ENCODE data around the gene PPP1R3C. TPM values are rescaled to one million over a fixed set of nuclear protein-coding genes. Genes with fewer than 3 reads are reported as not detected.
A peak's percentile ranks its signal among the peaks of the same experiment; 100 is the strongest.

Gene PPP1R3C
- total RNA-seq (not detected), polyA plus RNA-seq (not detected)

- DNase-seq, result peak in 1 of 3 donors; percentile 53
- H3K36me3 Mint-ChIP-seq, result no peaks in the 10 kb centered on the region
- H3K9me3 ChIP-seq (ENCODE audit: control insufficient read depth in 2 of 2, low read length in 2 of 2), result no peaks in the 10 kb centered on the region
- no peak within 1 kb of the TSS for H3K27ac Mint-ChIP-seq
- H3K27me3 Mint-ChIP-seq, result peaks cover 60% of the 10 kb centered on the region
- peaks cover 30% of the 10 kb centered on the region for H3K27me3 ChIP-seq (ENCODE audit: control insufficient read depth, insufficient read depth, low read length)
- H3K27ac ChIP-seq (ENCODE audit: insufficient read depth, low read length, poor library complexity, severe bottlenecking), result no peak within 1 kb of the TSS
- no peaks in the 10 kb centered on the region for H3K36me3 ChIP-seq (ENCODE audit: control insufficient read depth, insufficient read depth, low read length)
- peaks cover 0 to 5% (median 0%) of the 10 kb centered on the region in 7 donors for H3K9me3 Mint-ChIP-seq
- H3K4me3 Mint-ChIP-seq, result peak within 1 kb of the TSS in 2 of 4 donors; percentile 47 to 49
- H3K4me1 ChIP-seq (ENCODE audit: control insufficient read depth, insufficient read depth, low read length, poor library complexity, severe bottlenecking), result peaks cover 9% of the 10 kb centered on the region
- peak; percentile 38 to 46 for ATAC-seq (ENCODE audit: low read depth in 2 of 2)
- peaks cover 0 to 9% (median 4%) of the 10 kb centered on the region in 4 donors for H3K4me1 Mint-ChIP-seq
- H3K4me3 ChIP-seq (ENCODE audit: low read depth, low read length), result no peak within 1 kb of the TSS
Observed at GRCh38 chr10:91632671-91633550, at the start of gene PPP1R3C. TSS of gene PPP1R3C (minus strand) at chr10:91633071. CDS start at chr10:91632969, 102 bp downstream.

- Histone ChIP-seq H3K27me3 (ENCODE audit: control insufficient read depth, insufficient read depth, low read length) (no peaks in the 10 kb centered on the region), H3K36me3 (ENCODE audit: control insufficient read depth, insufficient read depth, low read length) (no peaks in the 10 kb centered on the region), H3K27ac (ENCODE audit: insufficient read depth, low read length, poor library complexity, severe bottlenecking) (no peak overlapping the region), H3K4me1 (ENCODE audit: control insufficient read depth, insufficient read depth, low read length, poor library complexity, severe bottlenecking) (no peaks in the 10 kb centered on the region), H3K9me3 (ENCODE audit: control insufficient read depth in 2 of 2, low read length in 2 of 2) (no peaks in the 10 kb centered on the region), H3K4me3 (ENCODE audit: low read depth, low read length) (no peak overlapping the region)
- H3K4me1 Mint-ChIP-seq, result no peaks in the 10 kb centered on the region
- no peak overlapping the region for H3K27ac Mint-ChIP-seq
- H3K9me3 Mint-ChIP-seq, result no peaks in the 10 kb centered on the region
- H3K4me3 Mint-ChIP-seq, result no peak overlapping the region
- no peak for DNase-seq
- no peak for ATAC-seq (ENCODE audit: low read depth in 2 of 2)
- peaks cover 8% of the 10 kb centered on the region for H3K27me3 Mint-ChIP-seq
- no peaks in the 10 kb centered on the region for H3K36me3 Mint-ChIP-seq
Observed at GRCh38 chr10:91681361-91682276, 48.7 kb upstream of the PPP1R3C start.

- no peaks in the 10 kb centered on the region for H3K4me1 Mint-ChIP-seq
- H3K27me3 Mint-ChIP-seq, result peaks cover 8% of the 10 kb centered on the region
- peaks cover 4% of the 10 kb centered on the region for H3K27me3 ChIP-seq (ENCODE audit: control insufficient read depth, insufficient read depth, low read length)
- no peak overlapping the region for H3K27ac ChIP-seq (ENCODE audit: insufficient read depth, low read length, poor library complexity, severe bottlenecking)
- DNase-seq, result no peak
- no peak overlapping the region for H3K4me3 ChIP-seq (ENCODE audit: low read depth, low read length)
- no peaks in the 10 kb centered on the region for H3K36me3 ChIP-seq (ENCODE audit: control insufficient read depth, insufficient read depth, low read length)
- no peaks in the 10 kb centered on the region for H3K4me1 ChIP-seq (ENCODE audit: control insufficient read depth, insufficient read depth, low read length, poor library complexity, severe bottlenecking)
- H3K27ac Mint-ChIP-seq, result peak overlapping the region in 1 of 3 donors; percentile 10
- no peaks in the 10 kb centered on the region for H3K9me3 Mint-ChIP-seq
- ATAC-seq (ENCODE audit: low read depth in 2 of 2), result no peak
- no peaks in the 10 kb centered on the region for H3K36me3 Mint-ChIP-seq
- H3K4me3 Mint-ChIP-seq, result no peak overlapping the region
- no peaks in the 10 kb centered on the region for H3K9me3 ChIP-seq (ENCODE audit: control insufficient read depth in 2 of 2, low read length in 2 of 2)
Observed at GRCh38 chr10:91680487-91680886, 47.6 kb upstream of the PPP1R3C start.

GRCh38 chr10:91679296-91679695 lies 46.4 kb upstream of the PPP1R3C start:
- Histone ChIP-seq H3K9me3 (ENCODE audit: control insufficient read depth in 2 of 2, low read length in 2 of 2) (no peaks in the 10 kb centered on the region), H3K36me3 (ENCODE audit: control insufficient read depth, insufficient read depth, low read length) (no peaks in the 10 kb centered on the region), H3K4me3 (ENCODE audit: low read depth, low read length) (no peak overlapping the region), H3K4me1 (ENCODE audit: control insufficient read depth, insufficient read depth, low read length, poor library complexity, severe bottlenecking) (no peaks in the 10 kb centered on the region), H3K27me3 (ENCODE audit: control insufficient read depth, insufficient read depth, low read length) (peaks cover 4% of the 10 kb centered on the region), H3K27ac (ENCODE audit: insufficient read depth, low read length, poor library complexity, severe bottlenecking) (no peak overlapping the region)
- Mint-ChIP-seq H3K27me3 (peaks cover 8% of the 10 kb centered on the region), H3K4me3 (no peak overlapping the region), H3K27ac (no peak overlapping the region), H3K9me3 (no peaks in the 10 kb centered on the region), H3K36me3 (no peaks in the 10 kb centered on the region), H3K4me1 (no peaks in the 10 kb centered on the region)
- ATAC-seq (ENCODE audit: low read depth in 2 of 2), result no peak
- DNase-seq, result no peak

GRCh38 chr10:91677911-91678310 lies 45.0 kb upstream of the PPP1R3C start:
- Histone ChIP-seq H3K27me3 (ENCODE audit: control insufficient read depth, insufficient read depth, low read length) (peaks cover 4% of the 10 kb centered on the region), H3K4me1 (ENCODE audit: control insufficient read depth, insufficient read depth, low read length, poor library complexity, severe bottlenecking) (no peaks in the 10 kb centered on the region), H3K4me3 (ENCODE audit: low read depth, low read length) (no peak overlapping the region), H3K27ac (ENCODE audit: insufficient read depth, low read length, poor library complexity, severe bottlenecking) (no peak overlapping the region), H3K36me3 (ENCODE audit: control insufficient read depth, insufficient read depth, low read length) (no peaks in the 10 kb centered on the region), H3K9me3 (ENCODE audit: control insufficient read depth in 2 of 2, low read length in 2 of 2) (no peaks in the 10 kb centered on the region)
- Mint-ChIP-seq H3K4me1 (no peaks in the 10 kb centered on the region), H3K27me3 (peaks cover 8% of the 10 kb centered on the region), H3K27ac (no peak overlapping the region), H3K36me3 (no peaks in the 10 kb centered on the region), H3K4me3 (no peak overlapping the region), H3K9me3 (no peaks in the 10 kb centered on the region)
- ATAC-seq (ENCODE audit: low read depth in 2 of 2) (no peak), DNase-seq (no peak)

- Mint-ChIP-seq H3K4me3 (no peak overlapping the region), H3K36me3 (no peaks in the 10 kb centered on the region), H3K4me1 (peaks cover 0 to 2% (median 0%) of the 10 kb centered on the region in 4 donors), H3K27ac (no peak overlapping the region), H3K9me3 (peaks cover 0 to 2% (median 0%) of the 10 kb centered on the region in 7 donors), H3K27me3 (peaks cover 10% of the 10 kb centered on the region)
- no peaks in the 10 kb centered on the region for H3K36me3 ChIP-seq (ENCODE audit: control insufficient read depth, insufficient read depth, low read length)
- peak in 1 of 3 donors; percentile 2 for DNase-seq
- ATAC-seq (ENCODE audit: low read depth in 2 of 2), result no peak
- H3K27ac ChIP-seq (ENCODE audit: insufficient read depth, low read length, poor library complexity, severe bottlenecking), result no peak overlapping the region
- H3K27me3 ChIP-seq (ENCODE audit: control insufficient read depth, insufficient read depth, low read length), result peaks cover 4% of the 10 kb centered on the region
- H3K4me3 ChIP-seq (ENCODE audit: low read depth, low read length), result no peak overlapping the region
- no peaks in the 10 kb centered on the region for H3K4me1 ChIP-seq (ENCODE audit: control insufficient read depth, insufficient read depth, low read length, poor library complexity, severe bottlenecking)
- H3K9me3 ChIP-seq (ENCODE audit: control insufficient read depth in 2 of 2, low read length in 2 of 2), result no peaks in the 10 kb centered on the region
Observed at GRCh38 chr10:91672021-91672608, 39.2 kb upstream of the PPP1R3C start.

GRCh38 chr10:91668913-91669312 lies 36.0 kb upstream of the PPP1R3C start:
- peaks cover 17% of the 10 kb centered on the region for H3K27me3 Mint-ChIP-seq
- peaks cover 0 to 2% (median 0%) of the 10 kb centered on the region in 7 donors for H3K9me3 Mint-ChIP-seq
- Histone ChIP-seq H3K4me1 (ENCODE audit: control insufficient read depth, insufficient read depth, low read length, poor library complexity, severe bottlenecking) (no peaks in the 10 kb centered on the region), H3K27ac (ENCODE audit: insufficient read depth, low read length, poor library complexity, severe bottlenecking) (no peak overlapping the region), H3K27me3 (ENCODE audit: control insufficient read depth, insufficient read depth, low read length) (no peaks in the 10 kb centered on the region), H3K36me3 (ENCODE audit: control insufficient read depth, insufficient read depth, low read length) (no peaks in the 10 kb centered on the region), H3K4me3 (ENCODE audit: low read depth, low read length) (no peak overlapping the region), H3K9me3 (ENCODE audit: control insufficient read depth in 2 of 2, low read length in 2 of 2) (no peaks in the 10 kb centered on the region)
- no peak overlapping the region for H3K27ac Mint-ChIP-seq
- ATAC-seq (ENCODE audit: low read depth in 2 of 2) (no peak), DNase-seq (no peak)
- peaks cover 0 to 2% (median 0%) of the 10 kb centered on the region in 4 donors for H3K4me1 Mint-ChIP-seq
- H3K4me3 Mint-ChIP-seq, result no peak overlapping the region
- H3K36me3 Mint-ChIP-seq, result no peaks in the 10 kb centered on the region
